ENCODE measurements around the gene MAPRE2.

MAPRE2 gene

DNA sequence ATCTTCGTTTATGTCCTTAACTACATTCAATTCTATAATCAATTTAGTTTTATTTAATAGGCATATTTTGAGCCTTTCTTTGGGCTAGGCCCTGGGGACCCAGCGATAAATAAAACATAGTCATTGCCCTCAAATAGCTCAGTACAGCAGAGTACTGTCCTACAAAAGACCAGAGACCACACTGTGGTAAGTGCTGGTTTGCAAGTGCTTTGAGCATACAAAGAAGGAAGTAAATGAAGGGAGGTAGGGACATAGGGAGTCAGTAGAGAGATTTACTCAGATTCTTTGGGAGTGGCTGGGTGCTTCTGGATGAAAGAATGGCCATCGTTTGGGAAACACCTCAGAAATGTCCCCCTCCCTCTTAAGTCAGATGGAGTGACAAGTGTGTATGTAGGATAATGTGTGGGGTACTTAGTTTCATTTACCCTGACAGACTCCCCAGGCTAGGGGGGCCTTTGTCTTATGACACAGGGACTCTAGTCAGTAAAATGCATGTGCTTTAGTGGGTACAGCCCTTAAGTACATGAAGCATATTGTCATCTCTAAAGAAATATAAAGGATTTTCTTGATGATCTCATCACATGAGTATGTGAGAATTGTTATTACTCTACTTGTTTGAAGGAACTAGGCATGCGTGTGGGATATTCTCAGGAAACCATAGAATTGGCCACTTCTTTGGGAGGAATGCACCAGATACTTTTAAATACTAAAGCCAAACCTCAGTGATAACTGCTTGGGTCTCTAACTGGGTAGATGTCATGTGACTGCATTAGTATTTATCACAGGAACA lies 35.1 kb downstream of the MAPRE2 start:
- H3K4me1 ChIP-seq (ENCODE audit: control insufficient read depth in 1 of 2, insufficient read depth in 1 of 2, low read depth in 1 of 2, low read length in 1 of 2) = peaks cover 3 to 15% of the 10 kb centered on the region in 2 experiments
- H3K27ac ChIP-seq = no peak overlapping the region
- no peak overlapping the region for H3K4me3 ChIP-seq (ENCODE audit: low read depth in 1 of 2, low read length in 1 of 2)

GRCh38 chr18:35077937-35078336 lies 36.7 kb downstream of the MAPRE2 start:
- no peaks in the 10 kb centered on the region for H3K27me3 ChIP-seq
- H3K9me3 ChIP-seq = no peaks in the 10 kb centered on the region
- peaks cover 2 to 5% of the 10 kb centered on the region in 2 experiments for H3K4me1 ChIP-seq (ENCODE audit: control insufficient read depth in 1 of 2, insufficient read depth in 1 of 2, low read depth in 1 of 2, low read length in 1 of 2)
- no peaks in the 10 kb centered on the region for H3K36me3 ChIP-seq
- no peak for TF ChIP-seq CTCF (IDR thresholded peaks at IDR 0.05)
- H3K27ac ChIP-seq = no peak overlapping the region
- no peak overlapping the region for H3K4me3 ChIP-seq (ENCODE audit: low read depth in 1 of 2, low read length in 1 of 2)

More for the DNA sequence above, 35.1 kb downstream of the MAPRE2 start:
- H3K27me3 ChIP-seq = no peaks in the 10 kb centered on the region
- no peaks in the 10 kb centered on the region for H3K9me3 ChIP-seq
- H3K36me3 ChIP-seq = no peaks in the 10 kb centered on the region
- no peak for TF ChIP-seq CTCF (IDR thresholded peaks at IDR 0.05)

GRCh38 chr18:35080058-35080457 lies 38.8 kb downstream of the MAPRE2 start:
- no peaks in the 10 kb centered on the region for H3K4me1 ChIP-seq (ENCODE audit: control insufficient read depth in 1 of 2, insufficient read depth in 1 of 2, low read depth in 1 of 2, low read length in 1 of 2)
- H3K27ac ChIP-seq = no peak overlapping the region
- H3K9me3 ChIP-seq = no peaks in the 10 kb centered on the region
- H3K36me3 ChIP-seq = no peaks in the 10 kb centered on the region
- no peak overlapping the region for H3K4me3 ChIP-seq (ENCODE audit: low read depth in 1 of 2, low read length in 1 of 2)
- TF ChIP-seq CTCF (IDR thresholded peaks at IDR 0.05) = no peak
- H3K27me3 ChIP-seq = no peaks in the 10 kb centered on the region

- Histone ChIP-seq H3K36me3 (no peaks in the 10 kb centered on the region), H3K4me1 (ENCODE audit: control insufficient read depth in 1 of 2, insufficient read depth in 1 of 2, low read depth in 1 of 2, low read length in 1 of 2) (no peaks in the 10 kb centered on the region), H3K27ac (no peak overlapping the region), H3K4me3 (ENCODE audit: low read depth in 1 of 2, low read length in 1 of 2) (no peak overlapping the region), H3K27me3 (no peaks in the 10 kb centered on the region), H3K9me3 (no peaks in the 10 kb centered on the region)
- no peak for TF ChIP-seq CTCF (IDR thresholded peaks at IDR 0.05)
These were observed 42.0 kb downstream of the MAPRE2 start for GRCh38 chr18:35083174-35083712.

DNA sequence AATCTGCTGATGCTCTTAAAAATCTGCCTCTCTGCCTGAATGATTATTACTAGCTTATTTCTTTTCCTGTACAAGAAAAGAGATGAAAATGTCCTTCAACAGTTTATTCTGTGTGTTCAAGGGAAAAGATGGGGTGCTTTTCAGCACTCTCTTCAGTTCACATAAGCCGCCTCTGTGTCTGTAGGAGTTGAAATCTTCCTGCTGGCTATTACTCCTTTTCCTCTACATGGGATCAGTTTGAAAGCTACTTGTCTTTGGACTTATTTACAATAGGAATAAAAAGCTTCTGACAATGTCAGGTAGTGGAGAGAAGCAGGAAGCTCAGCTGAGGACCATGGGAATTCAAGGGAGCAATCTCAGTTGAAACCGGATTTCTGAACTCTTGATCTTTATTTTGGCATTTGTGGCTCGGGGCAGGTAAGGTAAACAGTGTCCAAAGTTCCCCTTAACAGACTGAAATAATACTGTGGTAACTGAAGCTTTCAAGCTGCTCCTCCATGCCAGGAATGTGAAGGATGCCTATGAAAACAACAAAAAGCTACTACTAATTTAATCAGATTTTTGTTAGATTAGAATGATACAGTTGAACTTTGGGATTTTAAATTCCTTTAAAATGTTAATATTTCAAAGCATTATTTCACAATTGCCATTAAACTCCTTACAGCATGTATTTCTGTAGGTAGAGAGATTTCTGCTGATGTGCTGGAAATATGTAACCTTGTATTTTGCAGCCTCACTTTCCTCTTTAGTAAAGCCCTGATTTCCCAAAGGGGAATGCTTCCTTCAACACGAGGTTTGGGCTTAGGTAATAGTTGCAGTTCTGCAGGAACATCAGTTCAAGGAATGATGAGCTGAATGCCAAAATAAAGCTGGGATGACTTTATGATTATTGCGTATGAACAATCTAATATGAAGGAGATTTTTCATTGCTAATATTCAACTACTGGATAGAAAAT lies 43.6 kb downstream of the MAPRE2 start:
- no peak for TF ChIP-seq CTCF (IDR thresholded peaks at IDR 0.05)
- Histone ChIP-seq H3K9me3 (no peaks in the 10 kb centered on the region), H3K36me3 (no peaks in the 10 kb centered on the region), H3K4me1 (ENCODE audit: control insufficient read depth in 1 of 2, insufficient read depth in 1 of 2, low read depth in 1 of 2, low read length in 1 of 2) (no peaks in the 10 kb centered on the region), H3K4me3 (ENCODE audit: low read depth in 1 of 2, low read length in 1 of 2) (no peak overlapping the region), H3K27me3 (no peaks in the 10 kb centered on the region), H3K27ac (no peak overlapping the region)
